GM12864 (cell line): ENCODE results near the gene GPRC5C.
A peak's percentile ranks its signal among the peaks of the same experiment; 100 is the strongest.

Experiments
- DNase-seq: peaks from one replicate; pipeline ENCODE4 v3.0.0-alpha.2; 2011; ENCODE audit warnings: low read depth
- H3K4me3 ChIP-seq: 2 replicates; pipeline ENCODE4 v1.5.1; 2011; ENCODE audit warnings: mild to moderate bottlenecking, low read depth, low read length, control low read depth
- CTCF ChIP-seq: IDR thresholded peaks from 2 replicates; pipeline ENCODE4 v1.5.1; 2011; ENCODE audit warnings: low read depth, mild to moderate bottlenecking, moderate library complexity, low read length, control low read depth, inconsistent platforms; ENCODE audit errors: missing control alignments

GPRC5C gene

DNA sequence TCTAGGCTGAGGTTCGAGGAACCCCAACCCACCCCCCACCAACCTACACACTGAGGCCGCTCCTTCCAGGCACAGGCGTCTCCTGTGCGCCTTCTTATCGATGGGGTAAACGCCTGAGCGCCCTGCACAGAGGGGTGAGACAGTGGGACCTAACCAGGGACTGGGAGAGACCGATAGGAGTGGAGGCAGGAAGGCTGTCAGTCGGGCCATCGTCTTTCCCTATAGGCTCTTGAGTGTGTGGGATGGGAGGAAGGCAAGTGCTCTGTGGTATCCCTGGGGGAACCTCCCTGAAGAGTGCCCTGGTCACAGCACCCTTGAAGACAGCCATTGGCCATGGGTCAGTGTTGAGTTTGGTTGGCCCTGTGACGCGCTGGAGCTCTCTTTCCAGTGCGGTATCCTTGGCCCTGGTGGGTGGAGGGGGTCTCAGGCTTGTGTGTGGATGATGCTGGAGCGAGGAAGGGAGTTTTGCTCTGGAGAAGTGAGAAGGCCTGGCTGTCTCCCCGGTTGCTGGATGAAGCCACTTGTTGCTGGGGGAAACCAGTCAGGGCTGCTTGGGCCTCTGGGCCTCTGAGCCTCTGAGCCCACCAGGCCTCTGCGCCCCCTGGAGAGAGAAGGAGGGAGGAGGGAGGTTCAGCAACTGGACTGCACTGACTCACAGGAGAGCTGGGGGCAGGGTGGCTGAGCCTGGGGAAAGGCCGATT lies 1.7 kb downstream of the GPRC5C start:
- no peak for DNase-seq
- no peak for TF ChIP-seq CTCF
- no peak overlapping the region for H3K4me3 ChIP-seq

DNA sequence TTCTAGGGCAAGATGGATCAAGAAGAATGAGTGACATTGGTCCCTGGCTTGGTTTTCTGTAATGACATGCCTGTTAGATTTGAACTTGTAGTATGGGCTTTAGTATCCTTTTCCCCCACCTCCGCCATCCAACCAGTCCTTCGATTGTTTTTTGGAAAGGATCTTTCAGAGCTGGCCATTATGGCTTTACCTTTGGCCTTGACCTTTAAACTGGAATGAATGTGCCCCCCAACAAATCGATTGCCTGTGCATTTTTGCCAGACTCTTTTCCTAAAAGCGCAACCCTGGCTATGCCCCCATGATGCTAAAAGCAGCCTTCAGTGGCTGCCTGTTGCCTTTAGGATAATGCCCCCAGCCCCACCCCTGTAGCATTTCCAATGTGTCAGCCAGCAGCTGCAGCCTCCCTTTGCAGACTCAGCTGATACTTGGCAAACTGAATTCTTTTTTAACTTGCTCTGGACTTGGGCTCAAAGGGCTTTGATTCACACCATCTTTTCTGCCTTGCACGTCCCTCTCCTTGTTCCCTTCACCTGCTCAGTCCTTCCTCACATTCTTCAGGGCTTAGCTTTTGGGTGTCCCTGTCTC lies 4.0 kb downstream of the GPRC5C start:
- no peak overlapping the region for H3K4me3 ChIP-seq
- no peak for DNase-seq
- no peak for TF ChIP-seq CTCF

DNA sequence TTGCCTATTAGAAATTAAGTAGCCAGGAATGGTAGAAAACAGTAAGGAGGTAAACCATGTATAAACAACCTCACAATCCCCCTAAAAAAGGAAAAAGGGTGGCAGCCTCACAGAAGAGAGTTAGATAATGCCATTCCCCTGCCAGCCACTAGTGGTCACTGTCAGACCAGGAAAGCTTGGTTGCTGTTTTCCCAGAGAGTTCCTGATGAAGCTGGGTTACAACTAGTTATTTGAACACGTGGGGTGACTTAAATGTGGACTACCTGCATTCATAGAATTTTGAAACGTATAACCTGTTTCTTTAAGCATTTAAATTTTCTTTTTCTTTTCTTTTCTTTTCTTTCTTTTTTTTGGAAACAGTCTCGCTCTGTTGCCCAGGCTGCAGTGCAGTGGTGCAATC lies 5.8 kb downstream of the GPRC5C start:
- TF ChIP-seq CTCF = peak; percentile 79
- H3K4me3 ChIP-seq = no peak overlapping the region
- DNase-seq = no peak

DNA sequence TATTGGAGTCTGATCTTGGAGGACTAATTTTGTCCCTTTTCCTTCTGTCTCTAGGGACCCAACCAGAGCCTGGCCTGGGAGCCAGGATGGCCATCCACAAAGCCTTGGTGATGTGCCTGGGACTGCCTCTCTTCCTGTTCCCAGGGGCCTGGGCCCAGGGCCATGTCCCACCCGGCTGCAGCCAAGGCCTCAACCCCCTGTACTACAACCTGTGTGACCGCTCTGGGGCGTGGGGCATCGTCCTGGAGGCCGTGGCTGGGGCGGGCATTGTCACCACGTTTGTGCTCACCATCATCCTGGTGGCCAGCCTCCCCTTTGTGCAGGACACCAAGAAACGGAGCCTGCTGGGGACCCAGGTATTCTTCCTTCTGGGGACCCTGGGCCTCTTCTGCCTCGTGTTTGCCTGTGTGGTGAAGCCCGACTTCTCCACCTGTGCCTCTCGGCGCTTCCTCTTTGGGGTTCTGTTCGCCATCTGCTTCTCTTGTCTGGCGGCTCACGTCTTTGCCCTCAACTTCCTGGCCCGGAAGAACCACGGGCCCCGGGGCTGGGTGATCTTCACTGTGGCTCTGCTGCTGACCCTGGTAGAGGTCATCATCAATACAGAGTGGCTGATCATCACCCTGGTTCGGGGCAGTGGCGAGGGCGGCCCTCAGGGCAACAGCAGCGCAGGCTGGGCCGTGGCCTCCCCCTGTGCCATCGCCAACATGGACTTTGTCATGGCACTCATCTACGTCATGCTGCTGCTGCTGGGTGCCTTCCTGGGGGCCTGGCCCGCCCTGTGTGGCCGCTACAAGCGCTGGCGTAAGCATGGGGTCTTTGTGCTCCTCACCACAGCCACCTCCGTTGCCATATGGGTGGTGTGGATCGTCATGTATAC lies 8.0 kb downstream of the GPRC5C start:
- H3K4me3 ChIP-seq = no peak overlapping the region
- no peak for TF ChIP-seq CTCF
- no peak for DNase-seq

DNA sequence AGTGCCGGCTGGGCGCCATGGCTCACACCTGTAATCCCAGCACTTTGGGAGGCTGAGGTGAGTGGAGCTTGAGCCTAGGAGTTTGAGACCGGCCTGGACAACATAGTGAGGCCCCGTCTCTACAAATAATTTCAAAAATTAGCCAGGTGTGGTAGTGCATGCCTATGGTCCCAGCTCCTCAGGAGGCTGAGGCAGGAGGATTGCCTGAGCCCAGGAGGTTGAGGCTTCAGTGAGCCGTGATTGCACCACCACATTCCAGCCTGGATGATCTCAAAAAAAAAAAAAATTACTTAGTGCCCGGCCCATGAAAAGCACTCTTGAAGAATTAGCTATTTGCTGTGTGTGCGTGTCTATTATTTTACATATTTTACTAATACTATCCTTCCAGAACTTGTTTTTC lies 9.6 kb downstream of the GPRC5C start:
- DNase-seq = no peak
- no peak overlapping the region for H3K4me3 ChIP-seq
- no peak for TF ChIP-seq CTCF

DNA sequence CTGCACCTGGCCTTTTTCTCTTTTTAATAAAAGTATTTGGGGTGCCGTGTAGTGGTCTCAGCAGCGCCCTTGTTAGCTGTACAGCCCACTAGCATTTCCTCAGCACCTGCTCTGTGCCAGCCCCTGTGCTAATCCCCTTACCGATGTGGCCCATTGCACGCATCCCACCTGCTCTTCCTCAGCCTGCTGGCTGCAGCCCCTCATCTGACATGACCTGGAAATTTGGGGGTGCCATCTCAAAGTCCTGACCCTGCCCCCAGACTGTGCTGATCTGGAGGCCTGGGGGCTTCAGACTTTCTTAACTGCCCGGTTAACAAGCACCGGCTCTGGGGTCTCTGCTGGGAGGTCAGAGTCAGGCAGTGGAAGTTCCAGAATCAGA lies 10.4 kb downstream of the GPRC5C start:
- no peak for DNase-seq

More for the DNA sequence above, 10.4 kb downstream of the GPRC5C start:
- no peak overlapping the region for H3K4me3 ChIP-seq
- TF ChIP-seq CTCF = no peak
